HG03108 (cell line): ENCODE measurements around the gene DGKD.

Experiments
- ATAC-seq: cut with Tn5 transposase; IDR thresholded peaks from one replicate; pipeline ENCODE4 v1.9.1; 2021; ENCODE audit warnings: moderate library complexity; ENCODE audit not compliant: unreplicated experiment

The DGKD gene

GRCh38 chr2:233473878-233474277, 119.6 kb downstream of the DGKD start:
- no peak for ATAC-seq

GRCh38 chr2:233474308-233475160, 120.2 kb downstream of the DGKD start:
- ATAC-seq, result no peak

GRCh38 chr2:233476063-233476410, 121.7 kb downstream of the DGKD start:
- ATAC-seq, result no peak

GRCh38 chr2:233476651-233477547, 122.6 kb downstream of the DGKD start:
- no peak for ATAC-seq

- no peak for ATAC-seq
Observed at GRCh38 chr2:233477548-233478433, 123.5 kb downstream of the DGKD start.

- no peak for ATAC-seq
Observed at GRCh38 chr2:233479616-233480489, 125.6 kb downstream of the DGKD start.

- ATAC-seq, result no peak
Observed at GRCh38 chr2:233480490-233481202, 126.4 kb downstream of the DGKD start.

GRCh38 chr2:233481368-233482142, 127.3 kb downstream of the DGKD start:
- no peak for ATAC-seq

- no peak for ATAC-seq
Observed at GRCh38 chr2:233482616-233483015, 128.3 kb downstream of the DGKD start.

- ATAC-seq, result no peak
Observed at GRCh38 chr2:233485726-233486125, 131.4 kb downstream of the DGKD start.

GRCh38 chr2:233486357-233486756, 132.1 kb downstream of the DGKD start:
- ATAC-seq, result no peak

- ATAC-seq, result no peak
Observed at GRCh38 chr2:233486778-233487552, 132.7 kb downstream of the DGKD start.

- ATAC-seq, result no peak
Observed at GRCh38 chr2:233487748-233488345, 133.6 kb downstream of the DGKD start.

GRCh38 chr2:233489143-233489542, 134.8 kb downstream of the DGKD start:
- ATAC-seq, result no peak

- no peak for ATAC-seq
Observed at GRCh38 chr2:233489666-233490065, 135.4 kb downstream of the DGKD start.

- no peak for ATAC-seq
Observed at GRCh38 chr2:233490831-233491230, 136.5 kb downstream of the DGKD start.

GRCh38 chr2:233491326-233491725, 137.0 kb downstream of the DGKD start:
- ATAC-seq, result no peak
